A673 (cell line): ENCODE measurements around the gene ARHGAP8. TPM values are rescaled to one million over a fixed set of nuclear protein-coding genes. Genes with fewer than 3 reads are reported as not detected.

Experiments used
- BruUV-seq: library from RNA; stranded (reverse); fragments of 400-500 nt; replicated peaks from 2 replicates; lab custom pipeline; 2021; lab: Mats Ljungman, UMichigan
- CTCF ChIA-PET: fragments of 300-600 bp; sonication (Branson Sonifier 250); formaldehyde crosslinking; loops from one replicate; lab custom pipeline; 2022; ENCODE audit warnings: antibody characterized with exemption; lab: Charles Lee
- POLR2A ChIA-PET: fragments of 300-600 bp; sonication (Branson Sonifier 250); formaldehyde crosslinking; loops from one replicate; lab custom pipeline; 2022; ENCODE audit warnings: antibody characterized with exemption; ENCODE audit not compliant: low non-redundant PET; lab: Charles Lee
- DNase-seq: peaks from one replicate; pipeline ENCODE4 v3.0.0-alpha.2; 2015; ENCODE audit warnings: low spot score
- H3K27ac ChIP-seq: fragments of 200-600 bp; sonication (generic); 2 replicates; pipeline ENCODE4 v1.5.1; 2016; ENCODE audit warnings: mixed run types, low read depth, mild to moderate bottlenecking, mixed read lengths, antibody characterized with exemption, low read length; ENCODE audit not compliant: poor library complexity, severe bottlenecking
- H3K27me3 ChIP-seq: fragments of 200-600 bp; sonication (generic); replicated peaks from 2 replicates; pipeline ENCODE4 v1.6.1; 2017; ENCODE audit warnings: mixed run types, low read depth, mild to moderate bottlenecking, mixed read lengths, antibody characterized with exemption, low read length; ENCODE audit not compliant: insufficient read depth, poor library complexity
- H3K36me3 ChIP-seq: fragments of 200-600 bp; sonication (generic); 2 replicates; pipeline ENCODE4 v1.6.1; 2016; ENCODE audit warnings: mixed run types, mild to moderate bottlenecking, mixed read lengths, antibody characterized with exemption, low read length; ENCODE audit not compliant: insufficient read depth, poor library complexity, severe bottlenecking
- H3K4me1 ChIP-seq: fragments of 200-600 bp; sonication (generic); 2 replicates; pipeline ENCODE4 v1.6.1; 2017; ENCODE audit warnings: mixed run types, mild to moderate bottlenecking, mixed read lengths, antibody characterized with exemption, low read length; ENCODE audit not compliant: insufficient read depth, poor library complexity, severe bottlenecking
- H3K4me3 ChIP-seq: fragments of 200-600 bp; sonication (generic); 2 replicates; pipeline ENCODE4 v1.5.1; 2016; ENCODE audit warnings: low read depth, mixed run types, mild to moderate bottlenecking, mixed read lengths, low read length; ENCODE audit not compliant: poor library complexity, severe bottlenecking
- H3K9me3 ChIP-seq: fragments of 200-600 bp; sonication (generic); 2 replicates; pipeline ENCODE4 v1.6.1; 2016; ENCODE audit warnings: mixed run types, low read depth, mild to moderate bottlenecking, mixed read lengths, antibody characterized with exemption, low read length; ENCODE audit not compliant: poor library complexity, severe bottlenecking
- CTCF ChIP-seq: fragments of 300-800, 200-600 bp; sonication (generic); conservative IDR thresholded peaks from 2 replicates; pipeline ENCODE4 v1.5.1; 2017; ENCODE audit warnings: low read depth, mild to moderate bottlenecking, antibody characterized with exemption, low read length, moderate library complexity, mixed read lengths
- EZH2 ChIP-seq: fragments of 200-600 bp; sonication (generic); IDR thresholded peaks from 2 replicates; pipeline ENCODE4 v1.6.1; 2017; ENCODE audit warnings: borderline replicate concordance, low read depth, mild to moderate bottlenecking, mixed read lengths, antibody characterized with exemption, low read length; ENCODE audit not compliant: poor library complexity, severe bottlenecking
- intact Hi-C: fragments of 100-400 bp; cut with micrococcal nuclease; formaldehyde crosslinking; loops from one replicate; pipeline ENCODE4 v1.10.0; 2022; ENCODE audit not compliant: unreplicated experiment
- total RNA-seq: library from RNA; stranded (reverse); gene quantifications from 2 replicates; pipeline ENCODE4 v1.2.3, GENCODE V29; 2021

The ARHGAP8 gene
- total RNA-seq, 1 experiment from 2014 or later = not detected

DNA sequence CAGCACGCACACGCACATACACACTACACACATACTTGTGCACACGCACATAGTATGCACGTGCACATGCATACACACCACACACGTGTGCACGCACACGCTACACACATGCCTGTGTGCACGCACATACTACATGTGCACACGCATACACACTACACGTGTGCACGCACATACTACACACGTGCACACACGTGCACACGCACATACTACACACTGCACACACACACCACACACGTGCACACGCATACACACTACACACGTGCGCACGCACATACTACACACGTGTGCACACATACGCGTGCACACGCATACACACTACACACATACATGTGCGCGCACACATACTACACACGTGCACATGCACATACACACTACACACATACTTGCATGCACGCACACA is 19.7 kb upstream of the ARHGAP8 start:
- no peaks in the 10 kb centered on the region for H3K36me3 ChIP-seq
- no peak for DNase-seq
- no peaks in the 10 kb centered on the region for H3K4me1 ChIP-seq
- CTCF ChIA-PET = no interaction called here
- intact Hi-C loops = no loop called here
- no peaks in the 10 kb centered on the region for H3K9me3 ChIP-seq
- TF ChIP-seq EZH2 = no peak
- TF ChIP-seq CTCF = no peak
- POLR2A ChIA-PET = interaction anchor here (0.6 kb wide), 1 partner anchor 1083 kb away, joined by 3 read pairs; no protein-coding TSS in a partner anchor
- no TSS peak for BruUV-seq
- H3K27ac ChIP-seq = no peak overlapping the region
- H3K27me3 ChIP-seq = peaks cover 17% of the 10 kb centered on the region
- no peak overlapping the region for H3K4me3 ChIP-seq

- TF ChIP-seq CTCF = no peak
- no peak for TF ChIP-seq EZH2
- POLR2A ChIA-PET = no interaction called here
- no TSS peak for BruUV-seq
Measured at GRCh38 chr22:44733426-44734106, 18.8 kb upstream of the ARHGAP8 start.

DNA sequence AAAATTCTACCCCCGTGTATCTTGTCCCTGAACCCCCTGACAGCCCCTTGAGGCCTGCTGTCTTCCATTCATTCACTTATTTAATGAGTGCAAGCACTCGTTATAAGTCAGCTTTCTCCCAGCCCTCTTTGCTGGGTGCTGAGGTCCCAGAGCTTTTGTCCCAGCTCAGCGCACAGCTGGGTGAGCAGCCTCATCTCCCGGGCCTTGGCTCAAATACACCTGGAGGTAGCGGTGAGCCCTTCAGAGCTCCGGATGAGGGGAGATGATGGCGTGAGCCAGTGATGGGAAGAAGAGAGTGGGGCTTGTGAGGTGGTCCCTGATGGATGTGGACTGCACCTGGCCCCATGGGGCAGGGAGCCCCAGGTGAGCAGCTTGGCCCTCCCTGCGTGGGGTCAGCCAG is 18.1 kb upstream of the ARHGAP8 start:
- no TSS peak for BruUV-seq
- no peak for TF ChIP-seq EZH2
- TF ChIP-seq CTCF = no peak

More at GRCh38 chr22:44733426-44734106, 18.8 kb upstream of the ARHGAP8 start:
- CTCF ChIA-PET = no interaction called here
- Histone ChIP-seq H3K9me3 (no peaks in the 10 kb centered on the region), H3K27ac (no peak overlapping the region), H3K36me3 (no peaks in the 10 kb centered on the region), H3K4me1 (no peaks in the 10 kb centered on the region), H3K4me3 (no peak overlapping the region), H3K27me3 (peaks cover 26% of the 10 kb centered on the region)
- DNase-seq = no peak
- intact Hi-C loops = no loop called here

More for the DNA sequence above, 18.1 kb upstream of the ARHGAP8 start:
- ChIA-PET CTCF (no interaction called here), POLR2A (no interaction called here)
- intact Hi-C loops = no loop called here
- Histone ChIP-seq H3K36me3 (no peaks in the 10 kb centered on the region), H3K27me3 (peaks cover 33% of the 10 kb centered on the region), H3K27ac (no peak overlapping the region), H3K4me1 (no peaks in the 10 kb centered on the region), H3K4me3 (no peak overlapping the region), H3K9me3 (no peaks in the 10 kb centered on the region)
- DNase-seq = no peak
